ENCODE data around the gene VWDE.

VWDE gene

DNA sequence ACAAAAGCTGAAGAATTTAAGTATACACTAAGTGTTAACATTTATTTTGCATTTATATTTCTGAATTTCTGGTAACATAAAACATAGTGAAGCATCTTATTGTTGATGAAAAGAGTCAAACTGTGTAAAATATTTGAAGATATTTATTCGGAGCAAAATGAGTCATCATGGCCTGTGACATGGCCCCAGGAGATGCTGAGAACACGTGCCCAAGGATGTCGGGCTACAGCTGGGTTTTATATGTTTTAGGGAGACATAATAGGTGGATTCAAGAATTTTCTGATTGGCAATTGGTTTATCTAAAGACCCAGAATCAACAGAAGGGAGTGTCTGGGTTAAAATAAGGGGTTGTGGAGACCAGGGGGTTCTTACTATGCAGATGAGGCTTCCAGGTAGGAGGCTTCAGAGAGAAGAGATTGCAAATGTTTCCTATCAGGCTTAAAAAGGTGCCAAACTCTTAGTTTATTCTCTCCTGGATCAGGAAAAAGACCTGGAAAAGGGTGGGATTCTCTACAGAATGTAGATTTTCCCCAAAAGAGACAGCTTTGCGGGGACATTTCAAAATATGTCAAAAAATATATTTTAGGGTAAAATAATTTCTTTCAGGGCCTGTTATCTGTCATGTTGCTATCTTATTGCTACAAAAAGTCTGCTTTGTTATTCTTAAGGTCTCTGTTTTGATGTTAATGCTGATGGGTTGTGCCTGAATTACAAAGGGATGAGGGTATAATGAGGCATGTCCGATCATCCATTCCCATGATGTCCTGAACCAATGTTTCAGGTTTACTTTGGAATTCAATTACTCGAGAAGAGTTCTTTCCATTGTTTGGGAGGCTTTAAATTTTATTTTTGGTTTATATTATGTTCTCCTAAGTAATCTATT is 74.5 kb downstream of the VWDE start:
- no peak for DNase-seq (ENCODE audit: low read depth)

DNA sequence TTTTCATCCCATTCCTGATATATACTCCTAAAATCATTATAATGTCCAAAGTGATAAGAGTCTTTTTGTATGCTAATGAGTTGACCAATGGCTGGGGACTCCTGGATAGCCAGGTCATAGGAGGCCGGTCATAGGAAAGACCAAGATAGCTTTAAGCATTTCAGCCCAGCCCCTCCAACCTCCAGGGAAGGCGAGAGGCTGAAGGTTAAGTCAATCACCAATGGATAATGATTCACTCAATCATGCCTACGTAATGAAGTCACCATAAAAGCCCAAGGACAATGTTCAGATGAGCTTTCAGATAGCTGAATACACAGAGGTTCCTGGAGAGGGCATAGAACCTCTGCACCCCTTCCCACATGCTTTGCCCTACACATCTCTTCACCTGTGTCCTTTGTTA is 75.7 kb downstream of the VWDE start:
- no peak for DNase-seq (ENCODE audit: low read depth)

DNA sequence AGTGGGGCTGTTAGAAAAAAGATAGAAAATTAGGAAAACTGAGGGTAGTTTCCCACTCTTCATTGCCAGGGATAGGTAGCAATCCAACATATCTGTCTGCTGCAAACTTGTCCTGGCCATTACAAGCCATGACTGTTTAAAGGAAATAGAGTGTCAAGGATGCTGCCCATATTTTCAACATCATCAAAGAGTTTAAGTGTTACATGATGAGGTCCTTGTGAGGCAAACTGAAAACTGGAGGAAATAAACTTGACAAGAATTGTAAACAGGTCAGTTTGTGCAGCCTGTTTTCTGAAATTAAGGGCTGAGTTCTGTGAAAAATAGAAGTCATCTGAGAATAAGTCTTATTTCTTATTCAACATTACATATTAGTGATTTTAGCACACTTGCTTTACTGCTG is 78.0 kb downstream of the VWDE start:
- DNase-seq (ENCODE audit: low read depth), result no peak

DNA sequence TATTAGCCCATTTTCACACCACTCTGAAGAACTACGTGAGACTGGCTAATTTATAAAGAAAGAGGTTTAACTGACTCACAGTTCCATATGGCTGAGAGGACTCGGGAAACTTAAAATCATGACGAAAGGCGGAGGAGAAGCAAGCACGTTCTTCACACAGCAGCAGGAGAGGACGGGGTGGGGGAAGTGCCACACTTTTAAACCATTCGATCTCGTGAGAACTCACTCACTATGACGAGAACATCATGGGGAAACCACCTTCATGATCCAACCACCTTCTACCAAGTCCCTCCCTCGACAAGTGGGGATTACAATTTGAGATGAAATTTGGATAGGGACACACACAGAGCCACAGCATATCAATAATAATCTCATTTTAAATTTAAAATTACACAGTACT is 80.2 kb downstream of the VWDE start:
- DNase-seq (ENCODE audit: low read depth), result no peak

DNA sequence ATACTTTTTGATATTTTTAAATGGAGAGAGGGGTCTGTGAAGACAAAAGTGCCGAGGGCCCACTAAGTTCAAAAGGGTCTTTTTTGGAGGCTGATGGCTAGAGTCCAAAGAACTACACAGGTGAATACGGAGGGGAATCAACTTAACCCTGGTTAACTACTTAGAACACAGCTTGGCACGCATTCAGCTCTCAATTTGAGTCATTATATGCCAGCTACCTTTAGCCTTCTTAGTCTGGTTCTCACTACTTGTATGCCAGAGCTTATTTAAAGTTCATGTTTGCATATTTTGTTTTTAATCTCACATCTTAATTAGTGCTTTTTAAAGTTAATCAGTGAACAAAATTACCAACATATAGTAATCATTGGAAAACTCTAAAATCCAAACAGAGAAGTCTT is 80.8 kb downstream of the VWDE start:
- DNase-seq (ENCODE audit: low read depth), result no peak

DNA sequence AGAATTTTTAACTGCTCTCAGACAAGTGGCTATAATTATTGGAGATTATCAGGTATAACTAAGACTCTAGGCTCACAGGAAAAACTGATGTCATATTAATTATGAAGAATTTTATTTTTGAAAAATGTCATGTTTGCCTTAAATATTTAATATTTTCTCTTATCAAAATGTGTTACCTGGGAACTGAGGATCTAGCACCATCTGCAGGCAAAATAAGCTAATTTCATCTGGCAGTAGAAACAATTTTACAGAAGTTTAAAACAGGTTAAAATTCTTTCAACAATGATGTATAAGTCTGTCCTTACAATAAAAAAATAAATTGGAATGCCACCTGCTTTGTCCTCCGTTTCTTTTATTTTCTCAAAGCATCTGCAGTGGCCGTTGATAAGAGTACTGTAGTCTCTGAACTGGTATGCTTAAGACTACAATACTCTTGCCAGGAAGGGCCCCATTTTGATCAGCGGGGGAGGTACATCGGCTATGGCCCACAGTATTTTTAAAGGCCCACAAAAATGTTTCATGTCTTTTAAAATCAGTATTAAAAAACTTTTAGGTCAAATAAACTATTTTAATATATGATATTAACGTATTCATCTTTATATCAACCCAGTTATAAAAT is 81.3 kb downstream of the VWDE start:
- no peak for DNase-seq (ENCODE audit: low read depth)

DNA sequence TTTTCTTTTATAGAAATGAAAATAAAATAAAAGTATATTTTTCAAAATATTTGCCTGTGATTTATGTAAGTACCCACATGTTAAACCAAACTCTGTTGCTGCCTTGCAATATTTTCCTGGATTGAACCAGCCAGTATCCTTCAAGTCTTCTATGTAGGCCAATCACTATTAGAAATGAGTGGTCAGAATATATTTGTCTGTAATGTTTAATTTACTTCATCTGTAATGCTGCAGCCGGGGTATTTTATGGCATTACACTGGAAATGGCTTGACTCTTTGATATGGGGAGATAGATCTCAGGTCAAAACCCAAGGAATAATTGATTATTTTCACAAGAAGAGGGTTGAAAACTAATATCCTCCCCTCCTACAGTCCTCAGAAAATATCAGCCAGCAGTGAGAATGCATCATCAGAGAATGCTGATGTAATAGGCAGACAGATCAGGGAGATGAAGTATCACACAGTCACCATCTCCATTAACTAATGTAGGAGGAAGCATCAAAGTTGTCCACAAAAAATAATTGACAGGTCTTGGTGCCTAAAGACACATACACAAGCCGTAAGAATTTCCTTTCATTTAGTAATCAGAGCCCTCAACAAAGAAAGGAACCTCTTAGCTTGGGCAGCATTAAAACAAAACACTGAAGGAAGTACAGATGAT is 82.5 kb downstream of the VWDE start:
- DNase-seq (ENCODE audit: low read depth), result no peak

DNA sequence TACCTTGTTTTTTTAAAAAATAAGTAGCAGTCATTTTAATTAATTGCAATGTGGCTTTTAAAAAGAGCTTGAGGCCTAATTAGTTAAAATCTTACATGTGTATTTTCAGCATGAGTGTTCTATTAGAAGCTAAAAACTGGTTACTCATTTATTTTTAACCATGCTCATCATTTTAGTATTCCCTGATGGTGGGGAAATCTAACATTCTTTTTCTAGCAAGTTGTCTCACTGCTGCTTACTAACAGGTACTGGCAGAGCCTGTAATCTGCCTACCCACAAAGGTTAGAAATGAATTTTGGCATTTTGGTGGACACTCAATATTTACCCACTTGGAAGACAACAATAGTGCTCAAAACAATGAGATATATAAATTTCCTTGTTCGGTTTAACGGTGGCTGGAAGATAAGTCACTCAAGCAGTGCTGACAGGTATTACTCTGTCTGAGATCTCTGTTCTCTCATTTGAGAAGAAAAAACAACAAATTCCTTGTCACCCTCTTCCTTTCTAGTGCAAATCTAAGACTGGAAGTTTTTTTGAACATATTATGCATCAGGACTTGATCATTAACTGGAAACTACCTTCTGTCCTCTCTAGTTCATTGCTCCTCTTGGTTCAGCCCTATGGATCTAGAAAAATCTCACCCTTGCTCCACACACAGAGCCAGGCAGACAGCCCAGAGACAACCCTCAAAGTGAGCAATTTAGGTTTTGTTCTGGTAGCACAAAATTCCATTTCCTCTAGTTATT is 83.3 kb downstream of the VWDE start:
- DNase-seq (ENCODE audit: low read depth), result no peak

DNA sequence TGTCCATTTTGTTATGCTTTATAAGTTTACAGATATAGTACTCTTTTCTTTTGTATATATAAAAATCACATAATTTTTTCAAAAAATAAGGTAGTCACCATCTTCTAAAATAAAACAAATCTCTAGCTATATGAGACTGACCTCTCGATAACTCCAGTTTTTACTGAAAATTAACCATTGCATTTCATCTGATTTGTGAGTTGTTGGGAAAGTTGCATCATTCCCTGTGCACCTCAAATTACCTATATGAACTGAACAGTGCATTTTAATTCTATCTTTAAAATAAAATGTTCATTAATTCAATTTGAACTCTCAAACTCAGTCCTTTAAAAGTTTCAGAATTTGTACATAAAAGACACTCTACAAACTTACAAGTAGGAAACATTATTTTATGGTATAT is 86.0 kb downstream of the VWDE start:
- DNase-seq (ENCODE audit: low read depth), result no peak

DNA sequence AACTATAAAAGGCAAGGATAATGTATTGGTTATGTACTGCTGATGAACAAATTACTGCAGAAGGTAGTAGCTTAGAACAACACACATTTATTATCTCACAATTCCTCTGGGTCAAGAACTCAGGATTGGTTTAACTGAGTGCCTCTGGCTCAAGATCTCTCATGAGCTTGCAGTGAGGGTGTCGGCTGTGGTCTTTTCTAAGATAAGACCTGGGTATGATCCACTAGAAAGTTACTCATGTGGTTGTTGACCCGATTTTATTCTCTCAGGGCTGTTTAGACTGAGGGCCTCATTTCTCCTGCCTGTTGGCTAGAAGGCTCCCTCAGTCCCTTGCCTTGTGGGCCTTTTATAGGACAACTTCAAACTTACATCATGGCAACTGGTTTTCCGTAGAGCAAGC is 86.7 kb downstream of the VWDE start:
- no peak for DNase-seq (ENCODE audit: low read depth)

DNA sequence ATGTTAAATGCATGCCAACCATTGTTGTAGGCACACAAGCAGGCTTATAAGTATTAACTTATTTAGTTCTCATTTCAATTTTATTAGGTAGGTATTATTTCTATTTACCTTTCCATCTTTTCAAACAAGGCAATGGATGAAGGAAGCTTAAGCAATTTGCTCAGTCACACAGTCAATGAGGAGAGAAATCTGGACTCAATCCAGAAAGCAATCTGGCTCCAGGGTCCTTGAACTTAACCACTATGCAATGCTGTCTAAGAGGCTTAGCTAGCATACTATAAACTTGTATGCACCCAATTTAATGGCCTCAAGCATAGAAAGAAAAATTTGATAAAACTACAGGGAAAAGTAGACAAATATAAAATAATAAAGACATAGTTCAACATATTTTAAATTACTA is 88.6 kb downstream of the VWDE start:
- DNase-seq (ENCODE audit: low read depth), result no peak

DNA sequence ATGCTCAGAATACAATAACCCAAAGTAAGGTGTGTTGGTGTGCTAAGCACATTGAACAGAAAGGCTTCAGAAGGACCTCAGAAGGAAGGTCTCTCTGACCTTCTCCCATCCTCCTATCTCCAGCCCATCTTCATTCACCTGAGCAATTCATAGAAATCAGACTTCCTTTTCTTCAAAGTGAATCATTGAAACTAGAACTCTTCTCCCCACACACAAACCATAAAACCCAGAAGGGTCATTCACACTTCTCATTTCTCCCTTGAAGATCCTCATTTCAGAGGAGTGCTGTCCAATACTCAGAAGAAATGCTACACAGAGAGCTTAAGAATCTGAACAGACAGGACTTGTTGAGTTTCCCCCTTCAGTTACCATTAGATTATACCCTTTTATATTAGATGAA is 89.5 kb downstream of the VWDE start:
- DNase-seq (ENCODE audit: low read depth), result no peak

DNA sequence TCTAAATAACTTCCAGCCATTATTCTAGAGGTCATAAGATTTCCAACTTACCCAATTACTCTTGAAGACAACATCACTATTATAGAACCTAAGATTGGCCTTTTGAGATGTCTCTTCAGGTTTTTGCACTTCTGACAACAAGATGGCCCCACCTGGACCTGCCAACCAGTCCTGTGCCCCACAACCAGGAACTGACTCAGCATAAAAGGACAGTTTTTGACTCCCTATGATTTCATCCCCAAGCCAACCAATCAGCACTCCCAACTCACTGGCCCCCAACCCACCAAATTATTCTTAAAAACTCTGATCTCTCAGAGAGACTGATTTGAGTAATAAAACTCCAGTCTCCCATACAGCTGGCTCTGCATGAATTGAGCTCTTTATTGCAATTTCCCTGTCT is 98.2 kb downstream of the VWDE start:
- no peak for DNase-seq (ENCODE audit: low read depth)

DNA sequence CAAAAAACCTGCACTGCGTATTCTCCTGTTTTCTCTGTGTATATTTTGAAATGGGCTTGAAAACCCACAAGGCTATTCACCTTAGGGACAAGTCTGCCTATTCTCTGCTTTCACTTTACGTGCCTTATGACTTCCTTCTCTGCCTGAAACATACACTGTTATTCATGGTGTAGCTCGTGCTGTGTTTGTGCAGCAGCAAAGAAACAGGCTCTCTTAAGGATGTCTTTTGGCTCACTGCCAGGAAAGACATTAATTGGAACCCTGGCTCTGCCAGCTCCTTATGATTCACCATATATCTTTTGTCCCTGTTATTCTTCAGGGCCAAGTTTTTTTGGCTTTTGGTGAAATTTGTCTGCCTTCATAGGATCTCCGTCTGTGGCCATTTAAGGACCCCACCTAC is 100.2 kb downstream of the VWDE start:
- DNase-seq (ENCODE audit: low read depth), result no peak

DNA sequence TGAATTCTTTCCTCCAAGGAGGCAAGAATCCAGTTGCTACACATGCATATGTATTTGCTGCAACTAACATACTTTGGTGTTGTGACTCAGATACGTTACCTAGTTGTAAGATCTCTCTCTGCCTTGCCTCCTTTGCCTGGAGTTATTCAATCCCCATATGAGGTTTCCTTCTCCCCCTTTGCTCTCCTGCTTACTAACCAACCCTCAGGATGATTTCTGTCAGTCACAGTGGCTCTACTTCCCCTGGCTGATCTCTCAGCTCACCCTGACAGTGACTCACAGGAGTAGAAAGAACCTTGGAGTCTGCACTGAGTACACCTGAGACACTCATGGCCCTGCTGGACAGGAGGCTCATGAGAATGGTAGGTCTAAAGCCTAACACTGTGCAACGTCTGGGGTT is 100.6 kb downstream of the VWDE start:
- no peak for DNase-seq (ENCODE audit: low read depth)

DNA sequence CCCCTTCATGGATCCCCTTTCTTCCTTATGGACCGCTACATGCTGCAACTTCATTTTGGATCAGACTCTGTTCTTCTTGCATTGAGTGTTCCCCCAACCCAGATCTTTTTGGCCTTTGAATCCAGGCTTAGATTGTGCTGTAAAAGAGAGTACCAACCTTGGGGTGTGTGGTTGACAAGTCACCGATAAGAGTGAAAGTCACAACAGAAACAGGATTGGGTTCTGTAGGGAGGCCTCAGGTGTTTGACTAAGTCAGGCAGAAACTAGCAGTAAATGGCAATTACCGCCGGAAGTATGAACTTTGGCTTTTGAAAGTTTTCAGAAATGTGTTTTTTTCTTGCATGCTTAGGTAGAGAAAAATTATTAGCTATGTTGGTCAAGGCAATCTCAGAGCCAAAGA is 103.2 kb downstream of the VWDE start:
- no peak for DNase-seq (ENCODE audit: low read depth)

DNA sequence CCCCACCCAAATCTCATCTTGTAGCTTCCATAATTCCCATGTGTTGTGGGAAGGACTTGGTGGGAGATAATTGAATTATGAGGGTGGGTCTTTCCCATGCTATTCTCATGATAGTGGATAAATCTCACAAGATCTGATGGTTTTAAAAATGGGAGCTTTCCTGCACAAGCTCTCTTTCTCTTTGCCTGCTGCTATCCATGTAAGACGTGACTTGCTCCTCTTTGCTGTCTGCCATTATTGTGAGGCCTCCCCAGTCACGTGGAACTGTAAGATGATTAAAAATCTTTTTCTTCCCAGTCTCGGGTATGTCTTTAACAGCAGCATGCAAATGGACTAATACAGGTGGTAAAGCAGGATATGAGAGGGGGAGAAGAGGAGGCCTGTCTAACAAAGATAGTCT is 104.3 kb downstream of the VWDE start:
- DNase-seq (ENCODE audit: low read depth), result no peak

DNA sequence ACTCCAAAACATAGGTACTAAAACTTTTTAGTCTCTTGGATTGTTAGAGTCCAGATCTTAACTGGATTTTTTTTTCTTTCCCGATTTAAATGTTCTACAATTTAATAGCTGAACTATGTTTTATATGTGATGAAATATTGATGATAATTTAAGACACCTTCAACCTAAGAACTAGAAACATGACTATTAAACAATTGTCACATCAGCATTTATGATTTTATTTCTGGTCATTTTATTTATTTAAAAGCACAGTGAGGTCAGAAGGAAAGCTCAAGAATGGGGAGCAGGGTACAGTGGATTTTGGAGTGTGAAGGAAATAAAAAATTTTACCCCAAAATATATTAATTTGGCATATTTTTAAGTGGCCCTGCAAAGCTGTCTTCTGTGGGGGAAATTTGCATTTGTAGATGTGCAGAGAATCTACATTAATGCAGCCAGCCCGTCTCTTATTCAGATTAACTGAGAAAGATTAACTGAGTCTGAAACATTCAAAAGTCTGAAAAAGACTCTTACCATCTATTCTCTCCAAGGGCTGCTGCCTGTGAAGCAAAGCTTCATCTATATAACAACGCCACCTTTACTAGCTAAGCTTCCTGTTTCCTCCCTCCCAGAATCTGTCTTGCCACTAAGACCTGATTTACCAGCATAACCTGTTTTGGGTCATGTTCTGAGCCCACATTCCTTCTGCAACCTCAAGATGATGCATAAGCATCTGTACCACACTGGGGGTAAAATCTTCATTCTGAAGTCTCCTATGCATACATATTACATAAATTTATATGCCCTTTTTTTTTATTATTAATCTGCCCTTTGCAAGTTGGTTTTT is 106.2 kb downstream of the VWDE start:
- no peak for DNase-seq (ENCODE audit: low read depth)

DNA sequence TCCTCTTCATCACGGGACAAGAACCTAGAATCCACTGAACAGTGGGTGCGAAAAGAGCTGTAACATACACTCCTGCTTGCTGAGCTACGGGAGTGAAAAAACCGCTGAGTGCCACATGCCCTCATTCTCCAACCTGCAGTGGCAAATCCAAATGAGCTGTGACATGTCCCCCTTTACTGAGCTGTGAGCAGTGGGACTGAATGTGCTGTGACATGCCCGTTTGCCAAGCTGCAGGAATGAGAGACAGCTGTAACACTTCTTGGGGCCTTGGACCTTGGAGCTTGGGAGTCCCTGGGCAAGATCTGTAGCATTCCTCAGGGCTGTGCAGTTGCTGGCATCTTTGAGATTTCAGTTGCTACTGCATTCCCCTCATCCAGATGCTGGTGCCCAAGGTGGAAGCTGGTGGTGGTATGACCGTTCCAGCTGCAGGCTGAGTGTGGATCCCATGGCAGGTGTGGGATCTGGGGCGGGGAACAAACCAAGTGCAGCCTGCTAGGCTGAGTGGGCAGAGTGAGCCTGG is 107.6 kb downstream of the VWDE start:
- DNase-seq (ENCODE audit: low read depth), result no peak

DNA sequence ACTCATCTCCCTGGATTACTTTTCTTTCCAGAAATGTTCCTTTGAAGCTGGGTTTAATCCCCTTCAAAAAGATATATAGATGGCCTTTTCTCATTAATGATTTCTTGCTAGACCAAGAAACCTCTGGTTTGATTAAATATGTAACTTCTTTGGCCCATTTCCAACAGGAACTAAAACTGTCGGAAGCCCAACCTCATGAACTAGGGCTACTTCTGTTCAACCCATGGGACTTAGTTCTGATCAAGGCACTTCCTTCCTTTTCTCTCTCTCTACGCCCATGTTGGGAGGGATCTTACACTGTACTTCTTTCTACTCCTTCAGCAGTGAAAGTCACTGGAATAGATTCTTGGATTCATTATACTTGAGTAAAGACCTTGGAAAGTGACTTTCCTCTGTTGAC is 109.0 kb downstream of the VWDE start:
- DNase-seq (ENCODE audit: low read depth), result no peak

DNA sequence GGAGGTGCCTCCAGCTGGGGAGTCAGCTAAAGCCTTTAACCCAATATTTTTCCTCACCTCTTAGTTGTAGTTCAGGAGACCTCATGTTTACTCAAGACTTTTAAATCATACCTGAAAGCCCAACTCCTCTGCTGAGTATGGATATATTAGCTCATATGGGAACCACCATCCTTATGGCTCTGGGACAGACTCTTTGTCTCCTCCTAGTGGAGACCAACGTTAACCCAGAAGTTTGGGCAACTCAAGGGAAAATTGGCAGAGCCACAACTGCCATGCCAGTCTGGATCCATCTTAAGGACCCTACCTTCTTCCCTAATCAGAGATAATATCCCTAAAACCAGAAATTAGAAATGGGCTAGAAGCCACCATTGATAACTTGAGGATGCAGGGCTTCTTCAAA is 111.8 kb downstream of the VWDE start:
- DNase-seq (ENCODE audit: low read depth), result no peak

DNA sequence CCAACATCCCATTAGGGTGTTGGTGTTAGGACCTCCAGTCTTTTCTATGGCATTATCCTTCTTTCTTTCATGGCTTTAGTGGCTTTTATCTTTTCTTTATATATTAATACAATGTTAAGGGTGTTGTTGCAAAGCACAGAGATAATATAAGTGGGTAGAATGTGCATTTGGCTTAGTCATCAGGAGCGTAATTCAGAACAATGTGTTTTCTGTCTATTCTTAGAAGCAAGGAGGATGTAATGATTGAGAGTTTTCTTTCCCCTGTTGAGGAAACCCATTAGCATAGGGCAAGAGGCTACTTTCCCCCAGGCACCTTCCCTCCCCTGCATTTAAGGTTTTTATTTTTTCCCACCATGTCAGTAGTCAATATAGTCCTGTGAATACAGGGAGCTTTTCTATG is 112.9 kb downstream of the VWDE start:
- no peak for DNase-seq (ENCODE audit: low read depth)
